ENCODE data around the gene TEX264. TPM values are rescaled to one million over a fixed set of nuclear protein-coding genes. Genes with fewer than 3 reads are reported as not detected.

The TEX264 gene
- total RNA-seq, 4 donors from 2014 or later, result 60.9 to 116 (median 88.2) TPM

GRCh38 chr3:51688206-51688600 lies 17.2 kb downstream of the TEX264 start:
- in situ Hi-C loops (cut with MboI; ENCODE audit: low pct_ligation_motif_present in 1 of 4, low pct_unique_long_range_greater_than_20kb in 1 of 4, low sequenced_read_pairs in 3 of 4) (loop anchor here in 2 of 4 donors (10.0 to 25.0 kb wide), 2 partner anchors 183 to 301 kb away; partner anchors contain the start of genes DCAF1 (in 2 of the 2), MANF (in 1 of the 2) and RBM15B (in 1 of the 2)), intact Hi-C loops (cut with DNase I; ENCODE audit: low total_unique reads) (loop anchor here (10.0 kb wide), 1 partner anchor 293 kb away; the partner anchor contains the start of gene RBM15B)
- no peaks in the 10 kb centered on the region for H3K27me3 ChIP-seq
- H3K9me3 ChIP-seq, result no peaks in the 10 kb centered on the region
- H3K36me3 ChIP-seq, result peaks cover 0 to 29% (median 0%) of the 10 kb centered on the region in 4 donors
- no peak overlapping the region for H3K27ac ChIP-seq
- 40 to 90% methylated on average over 1 to 3 of the region's 3 CpGs for WGBS, 2 donors (ENCODE audit: low coverage in 1 of 2)
- H3K4me1 ChIP-seq, result peaks cover 0 to 15% (median 0%) of the 10 kb centered on the region in 4 donors
- no peak for TF ChIP-seq EP300 (IDR thresholded peaks at IDR 0.05; ENCODE audit: low read depth)
- TF ChIP-seq CTCF (IDR thresholded peaks at IDR 0.05), result no peak
- TF ChIP-seq POLR2A (IDR thresholded peaks at IDR 0.05), result no peak
- TF ChIP-seq POLR2AphosphoS5 (IDR thresholded peaks at IDR 0.05), result no peak
- no peak overlapping the region for H3K4me3 ChIP-seq
- DNase-seq, result no peak

GRCh38 chr3:51691021-51691420 lies 20.0 kb downstream of the TEX264 start:
- in situ Hi-C loops (cut with MboI; ENCODE audit: low pct_ligation_motif_present in 1 of 4, low pct_unique_long_range_greater_than_20kb in 1 of 4, low sequenced_read_pairs in 3 of 4) (loop anchor here in 1 of 4 donors (25.0 kb wide), 1 partner anchor 304 kb away; the partner anchor contains the start of genes MANF and RBM15B), intact Hi-C loops (cut with DNase I; ENCODE audit: low total_unique reads) (no loop called here)
- 67% methylated on average over 3 of the region's 5 CpGs; no CpG with 5 or more reads in 1 of the 2 donors for WGBS, 2 donors (ENCODE audit: low coverage in 1 of 2)
- Histone ChIP-seq H3K4me3 (no peak overlapping the region), H3K9me3 (no peaks in the 10 kb centered on the region), H3K4me1 (peaks cover 0 to 13% (median 0%) of the 10 kb centered on the region in 4 donors), H3K27ac (no peak overlapping the region), H3K27me3 (no peaks in the 10 kb centered on the region), H3K36me3 (peaks cover 0 to 13% (median 3%) of the 10 kb centered on the region in 4 donors)
- no peak for TF ChIP-seq POLR2AphosphoS5 (IDR thresholded peaks at IDR 0.05)
- no peak for DNase-seq

- in situ Hi-C loops (cut with MboI; ENCODE audit: low pct_ligation_motif_present in 1 of 4, low pct_unique_long_range_greater_than_20kb in 1 of 4, low sequenced_read_pairs in 3 of 4), result loop anchor here in 1 of 4 donors (25.0 kb wide), 1 partner anchor 305 kb away; the partner anchor contains the start of genes MANF and RBM15B
- TF ChIP-seq POLR2AphosphoS5 (IDR thresholded peaks at IDR 0.05) (no peak), POLR2A (IDR thresholded peaks at IDR 0.05) (no peak), EP300 (IDR thresholded peaks at IDR 0.05; ENCODE audit: low read depth) (no peak), CTCF (IDR thresholded peaks at IDR 0.05) (no peak)
- H3K27ac ChIP-seq, result no peak overlapping the region
- H3K4me1 ChIP-seq, result peaks cover 0 to 3% (median 0%) of the 10 kb centered on the region in 4 donors
- H3K4me3 ChIP-seq, result no peak overlapping the region
- DNase-seq, result no peak
- peaks cover 0 to 14% (median 4%) of the 10 kb centered on the region in 4 donors for H3K36me3 ChIP-seq
- 73 to 88% methylated on average over 3 of the region's 3 CpGs for WGBS, 2 donors (ENCODE audit: low coverage in 1 of 2)
- intact Hi-C loops (cut with DNase I; ENCODE audit: low total_unique reads), result no loop called here
- H3K9me3 ChIP-seq, result no peaks in the 10 kb centered on the region
- H3K27me3 ChIP-seq, result no peaks in the 10 kb centered on the region
These were observed 20.9 kb downstream of the TEX264 start for GRCh38 chr3:51691949-51692348.

- no peak overlapping the region for H3K27ac ChIP-seq
- 93 to 95% methylated on average over 3 to 8 of the region's 8 CpGs for WGBS, 2 donors (ENCODE audit: low coverage in 1 of 2)
- H3K36me3 ChIP-seq, result peaks cover 0 to 18% (median 6%) of the 10 kb centered on the region in 4 donors
- DNase-seq, result no peak
- H3K27me3 ChIP-seq, result no peaks in the 10 kb centered on the region
- no peak overlapping the region for H3K4me3 ChIP-seq
- TF ChIP-seq CTCF (IDR thresholded peaks at IDR 0.05) (no peak), EP300 (IDR thresholded peaks at IDR 0.05; ENCODE audit: low read depth) (no peak), POLR2A (IDR thresholded peaks at IDR 0.05) (no peak), POLR2AphosphoS5 (IDR thresholded peaks at IDR 0.05) (no peak)
- H3K9me3 ChIP-seq, result no peaks in the 10 kb centered on the region
- intact Hi-C loops (cut with DNase I; ENCODE audit: low total_unique reads) (no loop called here), in situ Hi-C loops (cut with MboI; ENCODE audit: low pct_ligation_motif_present in 1 of 4, low pct_unique_long_range_greater_than_20kb in 1 of 4, low sequenced_read_pairs in 3 of 4) (loop anchor here in 1 of 4 donors (25.0 kb wide), 1 partner anchor 306 kb away; the partner anchor contains the start of genes MANF and RBM15B)
- no peaks in the 10 kb centered on the region for H3K4me1 ChIP-seq
These were observed 21.9 kb downstream of the TEX264 start for GRCh38 chr3:51692980-51693395.
